Measurements from ENCODE around the gene DPEP1. TPM values are rescaled to one million over a fixed set of nuclear protein-coding genes. Genes with fewer than 3 reads are reported as not detected.

Gene DPEP1
- total and polyA plus RNA-seq, 4 donors, result 8.5 TPM; not detected in 3

Other genes starting within 250 kb of the DPEP1 start
- gene ANKRD11, start 123.1 kb upstream of the DPEP1 start, total RNA-seq, result 100 to 1,000 TPM; 124 to 139 TPM
- gene ANKRD11, start 123.1 kb upstream of the DPEP1 start, polyA plus RNA-seq, result 10 to 100 TPM; 34.6 to 56.0 TPM
- gene SPG7, start 105.2 kb upstream of the DPEP1 start, total RNA-seq, result 100 to 1,000 TPM in 1 of 2 donors, 10 to 100 TPM in 1; 90.6 to 110 TPM
- gene SPG7, start 105.2 kb upstream of the DPEP1 start, polyA plus RNA-seq, result 100 to 1,000 TPM in 1 of 2 donors, 10 to 100 TPM in 1; 28.4 to 171 TPM
- 1,000 to 10,000 TPM; 1,505 to 1,678 TPM for gene RPL13, start 53.0 kb upstream of the DPEP1 start, total RNA-seq
- gene RPL13, start 53.0 kb upstream of the DPEP1 start, polyA plus RNA-seq, result 1,000 to 10,000 TPM; 4,359 to 6,820 TPM
- gene CPNE7, start 37.9 kb upstream of the DPEP1 start, total RNA-seq, result under 1 TPM; 0.13 to 0.66 TPM
- under 1 TPM; 0.13 to 0.69 TPM for gene CPNE7, start 37.9 kb upstream of the DPEP1 start, polyA plus RNA-seq
- gene CHMP1A, start 44.1 kb downstream of the DPEP1 start, total RNA-seq, result 10 to 100 TPM; 69.0 to 78.8 TPM
- 100 to 1,000 TPM in 1 of 2 donors, 10 to 100 TPM in 1; 45.5 to 112 TPM for gene CHMP1A, start 44.1 kb downstream of the DPEP1 start, polyA plus RNA-seq
- gene SPATA33, start 44.2 kb downstream of the DPEP1 start, total RNA-seq, result 1 to 10 TPM; 6.5 to 8.6 TPM
- 10 to 100 TPM in 1 of 2 donors, 1 to 10 TPM in 1; 3.0 to 10.7 TPM for gene SPATA33, start 44.2 kb downstream of the DPEP1 start, polyA plus RNA-seq
- gene CDK10, start 73.0 kb downstream of the DPEP1 start, total RNA-seq, result 10 to 100 TPM; 29.9 to 71.1 TPM
- gene CDK10, start 73.0 kb downstream of the DPEP1 start, polyA plus RNA-seq, result 100 to 1,000 TPM in 1 of 2 donors, 10 to 100 TPM in 1; 24.7 to 134 TPM
- gene SPATA2L, start 88.1 kb downstream of the DPEP1 start, total RNA-seq, result 10 to 100 TPM in 1 of 2 donors, 1 to 10 TPM in 1; 9.1 to 13.4 TPM
- gene SPATA2L, start 88.1 kb downstream of the DPEP1 start, polyA plus RNA-seq, result 10 to 100 TPM in 1 of 2 donors, 1 to 10 TPM in 1; 4.9 to 12.0 TPM
- 10 to 100 TPM; 10.3 to 15.3 TPM for gene VPS9D1, start 107.3 kb downstream of the DPEP1 start, total RNA-seq
- gene VPS9D1, start 107.3 kb downstream of the DPEP1 start, polyA plus RNA-seq, result 10 to 100 TPM in 1 of 2 donors, 1 to 10 TPM in 1; 5.1 to 34.5 TPM
- gene ZNF276, start 107.9 kb downstream of the DPEP1 start, total RNA-seq, result 10 to 100 TPM; 23.6 to 30.4 TPM
- gene ZNF276, start 107.9 kb downstream of the DPEP1 start, polyA plus RNA-seq, result 10 to 100 TPM in 1 of 2 donors, 1 to 10 TPM in 1; 3.3 to 47.7 TPM
- 1 to 10 TPM; 3.9 to 6.9 TPM for gene FANCA, start 203.0 kb downstream of the DPEP1 start, total RNA-seq
- gene FANCA, start 203.0 kb downstream of the DPEP1 start, polyA plus RNA-seq, result 1 to 10 TPM; 2.0 to 3.5 TPM
- gene SPIRE2, start 214.8 kb downstream of the DPEP1 start, total RNA-seq, result 1 to 10 TPM in 1 of 2 donors, under 1 TPM in 1; 0.62 to 2.2 TPM
- 1 to 10 TPM; 1.4 to 2.3 TPM for gene SPIRE2, start 214.8 kb downstream of the DPEP1 start, polyA plus RNA-seq

All from aorta (tissue), 4 donors.